ENCODE data around the gene UNC119B. TPM values are rescaled to one million over a fixed set of nuclear protein-coding genes. Genes with fewer than 3 reads are reported as not detected.

Gene UNC119B
- total and polyA plus RNA-seq, 2 of the 4 experiments (the other 2 are of a cell fraction): 8.4 to 21.6 TPM

- no peaks in the 10 kb centered on the region for H3K9me1 ChIP-seq (ENCODE audit: insufficient read depth, low read length)
- no peak overlapping the region for H2BK120ac ChIP-seq (ENCODE audit: low read depth, low read length)
- no peaks in the 10 kb centered on the region for H3K4me1 ChIP-seq (ENCODE audit: control insufficient read depth, insufficient read depth, low read length)
- H3K27me3 ChIP-seq (ENCODE audit: control insufficient read depth, insufficient read depth, low read length): no peaks in the 10 kb centered on the region
- intact Hi-C loops (cut with micrococcal nuclease): no loop called here
- no peaks in the 10 kb centered on the region for H3K9me3 ChIP-seq (ENCODE audit: control insufficient read depth, insufficient read depth, low read length)
- no peak overlapping the region for H3K27ac ChIP-seq (ENCODE audit: insufficient read depth, low read length)
- no peak overlapping the region for H3K4ac ChIP-seq (ENCODE audit: low read depth, low read length)
- no peak for DNase-seq
- H3K56ac ChIP-seq (ENCODE audit: extremely low read depth, insufficient read depth, low read length): no peak overlapping the region
- no TSS peak for BruUV-seq (replicated peaks)
- no peak overlapping the region for H3K9ac ChIP-seq (ENCODE audit: low read depth, low read length)
- in situ Hi-C loops (cut with MboI; ENCODE audit: low sequenced_read_pairs): no loop called here
- H4K91ac ChIP-seq (ENCODE audit: insufficient read depth, low read depth, low read length): no peak overlapping the region
- no peak overlapping the region for H2BK5ac ChIP-seq (ENCODE audit: low read depth, low read length, poor library complexity, severe bottlenecking)
- no peak overlapping the region for H3K4me2 ChIP-seq (ENCODE audit: low read depth, low read length)
- no peak overlapping the region for H3K18ac ChIP-seq (ENCODE audit: low read depth, low read length)
- no peak overlapping the region for H2AK5ac ChIP-seq (ENCODE audit: low read depth, low read length)
- no peak overlapping the region for H4K8ac ChIP-seq (ENCODE audit: low read depth in 2 of 2, low read length in 2 of 2)
- H2AFZ ChIP-seq (replicated peaks; ENCODE audit: low read length, poor library complexity): no peak overlapping the region
- 94% methylated on average over 2 of the region's 10 CpGs; no CpG with 5 or more reads in 1 of the 2 experiments for WGBS, 2 experiments (ENCODE audit: extremely low coverage in 2 of 2, insufficient read length in 1 of 2)
- H3K23ac ChIP-seq (ENCODE audit: low read depth, low read length): no peak overlapping the region
- dilution Hi-C loops (cut with HindIII; ENCODE audit: low sequenced_read_pairs, unreplicated experiment): no loop called here
- no peak overlapping the region for H2BK20ac ChIP-seq (ENCODE audit: low read depth, low read length)
- CTCF ChIA-PET: no interaction called here
- no peak overlapping the region for H2BK15ac ChIP-seq (ENCODE audit: low read depth, low read length)
- H3K36me3 ChIP-seq (ENCODE audit: control insufficient read depth, insufficient read depth, low read length): peaks cover 2% of the 10 kb centered on the region
- no peaks in the 10 kb centered on the region for H4K20me1 ChIP-seq (ENCODE audit: insufficient read depth, low read length)
- H3K14ac ChIP-seq (replicated peaks; ENCODE audit: low read depth, low read length): no peak overlapping the region
- no peak for TF ChIP-seq CEBPB (IDR thresholded peaks at IDR 0.05; ENCODE audit: low read depth, low read length)
- no peak for TF ChIP-seq CTCF (conservative IDR thresholded peaks at IDR 0.05; ENCODE audit: low read depth, low read length)
- TF ChIP-seq POLR2A (IDR thresholded peaks at IDR 0.05; ENCODE audit: low read depth, low read length): no peak
- no peak for TF ChIP-seq ELK1 (IDR thresholded peaks at IDR 0.05; ENCODE audit: borderline replicate concordance, low read depth, low read length)
- TF ChIP-seq MXI1 (IDR thresholded peaks at IDR 0.05; ENCODE audit: borderline replicate concordance, low read depth, low read length): no peak
- no peak for TF ChIP-seq USF2 (IDR thresholded peaks at IDR 0.05; ENCODE audit: low read depth, low read length)
- TF ChIP-seq MAZ (IDR thresholded peaks at IDR 0.05; ENCODE audit: borderline replicate concordance, low read depth, low read length): no peak
- TF ChIP-seq MAFK (IDR thresholded peaks at IDR 0.05; ENCODE audit: low read depth, low read length): no peak
- TF ChIP-seq SMC3 (IDR thresholded peaks at IDR 0.05; ENCODE audit: low read depth, low read length): no peak
- no peak for TF ChIP-seq CHD1 (IDR thresholded peaks at IDR 0.05; ENCODE audit: low read depth, low read length)
- TF ChIP-seq FOS (IDR thresholded peaks at IDR 0.05; ENCODE audit: low read depth, low read length): no peak
- no peak for TF ChIP-seq RAD21 (IDR thresholded peaks at IDR 0.05; ENCODE audit: low read length)
- TF ChIP-seq BHLHE40 (IDR thresholded peaks at IDR 0.05; ENCODE audit: low read depth, low read length): no peak
- TF ChIP-seq RCOR1 (IDR thresholded peaks at IDR 0.05; ENCODE audit: insufficient replicate concordance, low read length): no peak
- no peak for TF ChIP-seq RFX5 (IDR thresholded peaks at IDR 0.05; ENCODE audit: low read depth, low read length)
- no peak for TF ChIP-seq NFE2L2 (IDR thresholded peaks at IDR 0.05; ENCODE audit: low read depth, low read length)
- no peaks in the 10 kb centered on the region for H3K79me1 ChIP-seq (ENCODE audit: low read depth in 1 of 2, low read length in 2 of 2)
- POLR2A ChIA-PET (ENCODE audit: unreplicated experiment): no interaction called here
- H2AK9ac ChIP-seq (replicated peaks; ENCODE audit: low read depth, low read length, poor library complexity): no peak overlapping the region
- no peak overlapping the region for H3K4me3 ChIP-seq (ENCODE audit: insufficient read depth, low read depth, low read length)
- no peak for ATAC-seq (ENCODE audit: low read depth)
- no peak overlapping the region for H4K5ac ChIP-seq (ENCODE audit: low read depth, low read length)
These were observed 24.0 kb downstream of the UNC119B start for GRCh38 chr12:120734210-120734609.

Measured in IMR-90 (cell line).